Measurements from ENCODE around the gene TRIM56. TPM values are rescaled to one million over a fixed set of nuclear protein-coding genes. Genes with fewer than 3 reads are reported as not detected.

Gene TRIM56
- total RNA-seq, 1 donor from 2014 or later = 10.1 TPM

DNA sequence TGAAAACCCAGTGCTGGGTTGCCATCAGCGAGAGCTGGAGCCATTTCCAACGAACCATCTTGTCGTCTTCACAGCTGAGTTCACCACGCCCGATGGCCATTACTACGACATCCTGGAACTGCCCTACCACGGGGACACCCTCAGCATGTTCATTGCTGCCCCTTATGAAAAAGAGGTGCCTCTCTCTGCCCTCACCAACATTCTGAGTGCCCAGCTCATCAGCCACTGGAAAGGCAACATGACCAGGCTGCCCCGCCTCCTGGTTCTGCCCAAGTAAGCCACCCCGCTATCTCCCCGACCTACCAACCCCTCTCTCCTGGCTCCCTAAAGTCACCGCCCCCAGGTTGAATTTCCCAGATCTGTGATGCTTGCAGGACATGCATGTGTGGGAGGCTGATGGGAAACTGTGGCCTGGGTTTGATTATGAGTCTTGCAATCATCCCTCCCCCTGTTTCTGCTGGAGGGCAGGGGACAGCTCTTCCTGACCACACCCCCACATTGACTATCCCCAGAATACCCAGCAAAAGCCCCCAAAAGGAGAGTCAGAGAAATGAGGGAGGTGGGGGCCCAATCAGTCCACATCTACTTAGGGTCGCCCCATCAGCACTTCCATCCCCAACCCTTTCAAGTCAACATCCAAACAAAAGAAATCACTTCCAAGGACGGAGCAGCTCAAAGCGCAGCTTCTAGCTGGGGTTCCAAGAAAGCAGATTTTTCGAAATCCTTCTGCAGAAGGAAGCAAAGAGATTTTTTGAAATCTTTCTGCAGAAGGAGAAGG is 48.5 kb downstream of the TRIM56 start:
- DNase-seq = no peak

DNA sequence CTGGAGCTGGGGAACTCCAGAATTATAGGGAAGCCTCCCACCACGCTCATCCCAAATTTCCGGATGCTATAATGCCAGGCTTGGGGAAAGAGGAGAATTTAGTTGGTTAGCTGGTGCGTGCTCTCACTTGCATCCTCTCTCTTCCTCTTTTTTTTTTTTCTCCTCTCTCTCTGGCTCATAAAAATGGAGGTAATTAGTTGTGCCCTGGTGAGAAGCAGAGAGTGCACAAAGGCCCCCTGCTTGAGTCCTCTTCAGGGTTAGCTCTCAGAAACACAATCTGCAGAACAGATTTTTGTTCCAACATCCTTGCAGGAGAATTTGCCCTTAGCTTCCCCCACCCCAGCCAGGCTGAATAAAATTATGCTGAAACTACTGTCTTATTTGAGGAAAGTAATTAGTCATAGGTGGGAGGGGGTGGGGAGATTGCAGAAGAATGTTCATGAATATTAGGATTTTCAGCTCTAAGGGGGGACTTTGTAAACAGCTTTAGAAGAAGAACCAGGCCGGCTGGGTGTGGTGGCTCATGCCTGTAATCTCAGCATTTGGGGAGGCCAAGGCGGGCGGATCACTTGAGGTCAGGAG is 49.2 kb downstream of the TRIM56 start:
- no peak for DNase-seq

DNA sequence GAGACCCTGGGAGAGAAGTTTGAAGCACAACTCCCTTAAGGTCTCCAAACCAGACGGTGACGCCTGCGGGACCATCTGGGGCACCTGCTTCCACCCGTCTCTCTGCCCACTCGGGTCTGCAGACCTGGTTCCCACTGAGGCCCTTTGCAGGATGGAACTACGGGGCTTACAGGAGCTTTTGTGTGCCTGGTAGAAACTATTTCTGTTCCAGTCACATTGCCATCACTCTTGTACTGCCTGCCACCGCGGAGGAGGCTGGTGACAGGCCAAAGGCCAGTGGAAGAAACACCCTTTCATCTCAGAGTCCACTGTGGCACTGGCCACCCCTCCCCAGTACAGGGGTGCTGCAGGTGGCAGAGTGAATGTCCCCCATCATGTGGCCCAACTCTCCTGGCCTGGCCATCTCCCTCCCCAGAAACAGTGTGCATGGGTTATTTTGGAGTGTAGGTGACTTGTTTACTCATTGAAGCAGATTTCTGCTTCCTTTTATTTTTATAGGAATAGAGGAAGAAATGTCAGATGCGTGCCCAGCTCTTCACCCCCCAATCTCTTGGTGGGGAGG is 52.5 kb downstream of the TRIM56 start:
- DNase-seq = no peak

DNA sequence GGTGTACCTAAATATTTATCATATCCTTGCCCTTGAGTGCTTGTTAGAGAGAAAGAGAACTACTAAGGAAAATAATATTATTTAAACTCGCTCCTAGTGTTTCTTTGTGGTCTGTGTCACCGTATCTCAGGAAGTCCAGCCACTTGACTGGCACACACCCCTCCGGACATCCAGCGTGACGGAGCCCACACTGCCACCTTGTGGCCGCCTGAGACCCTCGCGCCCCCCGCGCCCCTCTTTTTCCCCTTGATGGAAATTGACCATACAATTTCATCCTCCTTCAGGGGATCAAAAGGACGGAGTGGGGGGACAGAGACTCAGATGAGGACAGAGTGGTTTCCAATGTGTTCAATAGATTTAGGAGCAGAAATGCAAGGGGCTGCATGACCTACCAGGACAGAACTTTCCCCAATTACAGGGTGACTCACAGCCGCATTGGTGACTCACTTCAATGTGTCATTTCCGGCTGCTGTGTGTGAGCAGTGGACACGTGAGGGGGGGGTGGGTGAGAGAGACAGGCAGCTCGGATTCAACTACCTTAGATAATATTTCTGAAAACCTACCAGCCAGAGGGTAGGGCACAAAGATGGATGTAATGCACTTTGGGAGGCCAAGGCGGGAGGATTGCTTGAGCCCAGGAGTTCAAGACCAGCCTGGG is 53.1 kb downstream of the TRIM56 start:
- DNase-seq = peak; percentile 59

DNA sequence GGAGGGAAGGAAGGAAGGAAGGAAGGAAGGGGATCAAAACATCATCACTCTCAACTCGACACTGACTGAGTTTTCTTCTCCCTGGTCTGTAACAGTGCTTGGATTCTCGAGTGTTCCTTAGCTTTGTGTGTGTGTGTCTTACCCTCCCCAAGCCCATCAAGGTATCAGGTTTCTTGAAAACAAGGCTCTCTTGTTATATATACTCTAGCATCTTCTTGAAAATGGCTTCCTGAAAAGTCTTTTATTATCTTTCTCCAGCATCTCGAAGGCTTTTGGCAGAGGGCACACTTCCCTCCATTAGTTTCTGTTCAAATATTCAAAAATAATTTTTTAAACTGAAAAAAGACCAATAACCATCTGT is 55.0 kb downstream of the TRIM56 start:
- no peak for DNase-seq

DNA sequence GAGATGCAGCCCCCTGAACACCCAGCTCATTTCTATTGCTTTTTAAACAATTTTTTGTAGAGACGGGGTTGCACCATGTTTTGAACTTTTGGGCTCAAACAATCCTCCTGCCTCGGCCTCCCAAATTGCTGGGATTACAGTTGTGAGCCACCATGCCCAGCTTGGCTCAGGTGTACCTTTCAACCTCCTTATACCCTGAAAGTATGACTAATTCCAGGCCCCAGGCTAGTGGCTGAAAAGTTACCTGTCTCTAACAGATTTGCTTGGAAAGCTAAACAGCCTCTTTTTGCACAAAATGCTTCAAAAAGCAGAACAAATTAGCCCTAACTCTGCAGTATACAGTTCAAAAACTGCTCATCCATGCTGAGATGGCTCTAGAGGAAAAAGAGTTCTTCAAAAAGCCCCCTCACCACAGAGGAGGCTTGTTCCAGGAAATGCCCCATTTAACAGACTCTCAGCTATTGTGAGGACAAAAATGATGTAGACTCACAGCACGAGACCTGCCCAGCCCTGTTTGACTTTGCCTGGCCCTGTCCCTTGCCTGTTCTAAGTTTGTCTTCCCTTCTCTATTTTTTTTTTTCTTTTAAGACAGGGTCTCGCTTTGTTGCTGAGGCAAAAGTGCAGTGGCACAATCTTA is 55.6 kb downstream of the TRIM56 start:
- no peak for DNase-seq

Other genes with a start within 250 kb of the TRIM56 start
- gene SLC12A9, start 232.8 kb upstream of the TRIM56 start, total RNA-seq = 12.2 TPM
- gene TRIP6, start 218.1 kb upstream of the TRIM56 start, total RNA-seq = 36.5 TPM
- 42.6 TPM for gene SRRT, start 210.4 kb upstream of the TRIM56 start, total RNA-seq
- 1.2 TPM for gene UFSP1, start 195.8 kb upstream of the TRIM56 start, total RNA-seq
- 9.8 TPM for gene ACHE, start 189.6 kb upstream of the TRIM56 start, total RNA-seq
- not detected for gene MUC3A, start 135.9 kb upstream of the TRIM56 start, total RNA-seq
- not detected for gene MUC12, start 115.9 kb upstream of the TRIM56 start, total RNA-seq
- gene MUC17, start 65.4 kb upstream of the TRIM56 start, total RNA-seq = not detected
- 18.1 TPM for gene SERPINE1, start 41.6 kb downstream of the TRIM56 start, total RNA-seq
- gene AP1S1, start 69.0 kb downstream of the TRIM56 start, total RNA-seq = 51.2 TPM
- gene VGF, start 80.1 kb downstream of the TRIM56 start, total RNA-seq = 0.10 TPM
- not detected for gene NAT16, start 94.8 kb downstream of the TRIM56 start, total RNA-seq
- not detected for gene MOGAT3, start 115.6 kb downstream of the TRIM56 start, total RNA-seq
- 31.2 TPM for gene PLOD3, start 132.1 kb downstream of the TRIM56 start, total RNA-seq
- 52.8 TPM for gene ZNHIT1, start 132.7 kb downstream of the TRIM56 start, total RNA-seq
- 3.6 TPM for gene CLDN15, start 152.3 kb downstream of the TRIM56 start, total RNA-seq
- 92.0 TPM for gene FIS1, start 159.6 kb downstream of the TRIM56 start, total RNA-seq
- 15.6 TPM for gene IFT22, start 236.3 kb downstream of the TRIM56 start, total RNA-seq